OCI-LY3 (cell line): ENCODE data around the gene EMX2.

Experiments
- EZH2phosphoT487 ChIP-seq: fragments of 200-600 bp; shearing (Covaris generic); IDR thresholded peaks from 2 replicates; pipeline ENCODE4 v1.6.1; 2018; ENCODE audit warnings: antibody characterized with exemption, mixed run types, low read depth
- TF ChIP-seq, protein P1 (sequence below): fragments of 200-600, 300-600 bp; sonication (generic); IDR thresholded peaks from 2 replicates; pipeline ENCODE4 v1.5.1; 2014; ENCODE audit warnings: antibody characterized with exemption, low read length, low read depth

DNA sequence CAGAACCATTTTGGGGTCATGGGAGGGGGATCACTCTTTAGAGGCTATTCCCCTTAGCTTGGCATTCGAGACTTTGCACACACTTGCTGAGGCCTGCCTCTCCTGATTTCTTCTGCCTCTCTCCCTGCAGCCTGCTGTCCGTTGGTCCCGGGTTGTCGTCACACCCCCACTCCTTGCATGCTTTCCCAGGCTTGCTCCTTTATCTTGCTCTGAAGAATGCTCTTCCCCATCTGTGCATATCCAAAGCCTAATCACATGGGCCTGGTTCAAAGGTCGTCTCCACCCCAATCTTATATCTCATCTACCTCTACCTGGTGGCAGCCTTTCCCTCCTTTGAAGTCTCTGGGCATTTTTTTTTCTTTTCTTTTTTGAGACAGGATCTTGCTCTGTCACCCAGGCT is 24.3 kb upstream of the EMX2 start:
- TF ChIP-seq, protein P1, sequence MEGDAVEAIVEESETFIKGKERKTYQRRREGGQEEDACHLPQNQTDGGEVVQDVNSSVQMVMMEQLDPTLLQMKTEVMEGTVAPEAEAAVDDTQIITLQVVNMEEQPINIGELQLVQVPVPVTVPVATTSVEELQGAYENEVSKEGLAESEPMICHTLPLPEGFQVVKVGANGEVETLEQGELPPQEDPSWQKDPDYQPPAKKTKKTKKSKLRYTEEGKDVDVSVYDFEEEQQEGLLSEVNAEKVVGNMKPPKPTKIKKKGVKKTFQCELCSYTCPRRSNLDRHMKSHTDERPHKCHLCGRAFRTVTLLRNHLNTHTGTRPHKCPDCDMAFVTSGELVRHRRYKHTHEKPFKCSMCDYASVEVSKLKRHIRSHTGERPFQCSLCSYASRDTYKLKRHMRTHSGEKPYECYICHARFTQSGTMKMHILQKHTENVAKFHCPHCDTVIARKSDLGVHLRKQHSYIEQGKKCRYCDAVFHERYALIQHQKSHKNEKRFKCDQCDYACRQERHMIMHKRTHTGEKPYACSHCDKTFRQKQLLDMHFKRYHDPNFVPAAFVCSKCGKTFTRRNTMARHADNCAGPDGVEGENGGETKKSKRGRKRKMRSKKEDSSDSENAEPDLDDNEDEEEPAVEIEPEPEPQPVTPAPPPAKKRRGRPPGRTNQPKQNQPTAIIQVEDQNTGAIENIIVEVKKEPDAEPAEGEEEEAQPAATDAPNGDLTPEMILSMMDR, result no peak
- no peak for TF ChIP-seq EZH2phosphoT487
